NCI-H82 treated with DMSO at 0.1 percent for 48 hours (cell line): ENCODE data around the gene UTS2B.

Experiments
- DNase-seq: peaks from one replicate; lab custom pipeline; 2025; ENCODE audit not compliant: unreplicated experiment; lab: John Stamatoyannopoulos, UW

Gene UTS2B

GRCh38 chr3:191353022-191353777 lies 22.9 kb upstream of the UTS2B start:
- DNase-seq, result no peak

DNA sequence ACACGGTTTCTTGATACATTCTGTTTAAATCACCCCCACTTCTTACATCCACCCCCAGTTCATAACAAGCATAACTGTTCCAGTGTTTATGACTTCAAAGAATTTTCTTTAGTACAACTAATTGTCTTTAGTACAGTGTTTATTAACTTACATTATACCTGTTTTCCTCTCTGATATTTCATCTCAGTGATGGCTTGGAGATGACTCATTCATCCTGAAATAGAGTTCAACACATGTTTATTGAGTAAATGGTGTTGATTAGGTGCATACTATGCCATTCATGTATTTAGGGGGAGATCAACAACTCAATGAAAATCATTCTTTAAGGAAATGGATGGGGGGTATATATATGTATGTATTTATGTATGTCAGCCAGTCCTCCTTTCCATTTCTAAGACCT lies 21.7 kb upstream of the UTS2B start:
- DNase-seq, result no peak

- DNase-seq, result no peak
Observed at GRCh38 chr3:191350396-191351090, 20.2 kb upstream of the UTS2B start.

- DNase-seq, result no peak
Observed at GRCh38 chr3:191348098-191348497, 17.8 kb upstream of the UTS2B start.

DNA sequence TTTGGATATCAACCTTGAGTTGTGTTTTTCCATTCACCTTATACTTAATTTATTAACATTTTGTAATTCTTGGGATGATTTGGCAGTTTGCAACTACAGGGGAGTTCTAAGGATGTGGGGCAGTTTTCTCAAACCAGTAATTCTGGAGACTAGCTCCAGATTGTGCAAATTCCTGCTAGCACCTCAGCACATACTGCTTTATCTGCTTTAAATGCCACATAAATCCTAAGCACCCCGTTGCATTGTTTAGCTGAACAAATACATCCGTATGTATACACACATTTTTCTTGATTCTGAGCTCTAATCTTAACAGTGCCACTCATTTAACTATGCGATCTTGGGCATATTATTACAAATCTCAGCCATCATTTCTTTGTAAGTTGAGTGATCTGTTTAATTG lies 16.9 kb upstream of the UTS2B start:
- DNase-seq, result no peak

DNA sequence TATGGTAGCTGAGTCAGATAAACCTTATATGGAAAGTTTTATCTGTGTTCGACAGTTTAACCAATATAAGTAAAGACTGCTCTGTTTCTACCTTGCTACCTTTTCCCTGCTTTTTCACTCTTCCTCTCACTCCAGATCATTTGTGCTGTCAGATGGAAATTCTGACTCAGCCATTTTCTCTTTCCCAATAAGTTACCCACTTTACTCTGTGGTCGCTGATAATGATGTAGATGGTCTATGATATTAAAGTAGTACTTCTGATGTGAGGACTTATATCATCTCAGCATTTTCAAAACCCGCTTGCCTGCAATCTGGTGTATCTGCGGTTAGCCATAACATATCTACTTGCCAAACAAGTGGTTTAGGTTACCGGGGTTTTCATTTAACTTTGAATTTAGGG lies 15.0 kb upstream of the UTS2B start:
- no peak for DNase-seq

GRCh38 chr3:191343913-191344312 lies 13.6 kb upstream of the UTS2B start:
- no peak for DNase-seq

DNA sequence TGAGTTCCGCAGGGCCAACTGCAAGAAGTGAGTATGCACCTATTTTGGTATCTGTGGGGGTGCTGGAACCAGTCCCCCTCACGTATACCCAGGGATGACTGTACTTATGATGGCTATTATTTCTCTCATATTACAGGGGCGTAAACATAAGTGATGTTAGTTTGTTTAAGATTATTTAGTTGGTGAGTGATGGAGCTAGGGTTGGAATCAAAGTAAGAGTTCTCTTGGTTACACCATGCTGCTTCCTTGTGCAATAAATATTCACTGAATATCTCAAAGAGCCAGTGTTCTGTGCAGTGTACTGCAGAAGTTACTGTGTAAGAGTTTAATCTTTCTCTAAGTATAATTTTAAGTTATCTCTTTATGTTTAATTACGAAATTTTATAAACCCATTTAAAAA lies 12.8 kb upstream of the UTS2B start:
- no peak for DNase-seq

- no peak for DNase-seq
Observed at GRCh38 chr3:191342411-191342810, 12.1 kb upstream of the UTS2B start.

DNA sequence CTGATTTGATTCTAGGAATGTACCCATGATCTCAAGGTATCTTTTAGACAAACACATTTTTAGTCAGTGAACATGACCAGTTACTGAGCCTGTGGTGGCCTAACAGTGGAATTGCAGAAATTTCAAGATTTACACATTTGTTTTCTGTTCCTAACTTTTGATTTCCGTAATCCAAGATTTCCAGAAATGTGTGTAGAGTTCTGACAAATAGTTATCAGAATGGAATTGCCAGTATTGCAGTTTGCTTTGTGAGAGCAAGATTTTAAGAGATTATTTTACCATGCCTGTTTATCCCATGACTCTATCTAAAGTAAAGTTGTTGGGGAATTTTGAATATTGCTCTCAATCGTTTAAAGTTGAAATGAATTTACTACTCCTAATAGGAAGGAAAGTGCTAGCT lies 11.7 kb upstream of the UTS2B start:
- DNase-seq, result no peak

GRCh38 chr3:191340966-191341365 lies 10.6 kb upstream of the UTS2B start:
- no peak for DNase-seq

GRCh38 chr3:191340351-191340750 lies 10.0 kb upstream of the UTS2B start:
- no peak for DNase-seq

DNA sequence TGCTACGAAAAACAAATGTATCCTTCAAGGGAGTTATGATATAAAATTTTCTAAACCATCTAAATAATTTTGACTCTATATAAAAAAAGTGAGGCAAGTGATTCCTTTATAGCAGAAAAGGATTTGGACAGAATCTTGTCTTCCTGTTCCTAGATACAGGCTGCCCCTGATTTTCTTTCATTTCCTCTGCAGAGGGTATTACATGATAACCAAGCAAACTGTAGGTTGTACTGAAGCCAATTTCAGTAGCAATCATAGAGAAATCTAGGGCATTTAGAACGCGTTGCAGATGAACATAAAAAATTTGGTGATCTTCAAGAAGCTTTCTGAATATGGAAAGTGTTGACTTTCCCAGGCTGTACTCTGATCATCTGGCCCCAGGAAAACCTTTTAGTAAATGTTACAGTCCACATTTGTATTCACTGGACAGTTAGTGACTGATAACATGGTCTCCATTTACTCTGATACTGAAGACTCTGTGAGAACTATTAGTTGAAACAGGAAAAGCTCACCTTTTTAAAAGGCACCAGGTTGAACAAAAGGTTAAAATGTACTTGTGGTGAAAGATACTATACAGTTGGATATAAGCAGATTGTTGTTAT lies 9.1 kb upstream of the UTS2B start:
- no peak for DNase-seq

DNA sequence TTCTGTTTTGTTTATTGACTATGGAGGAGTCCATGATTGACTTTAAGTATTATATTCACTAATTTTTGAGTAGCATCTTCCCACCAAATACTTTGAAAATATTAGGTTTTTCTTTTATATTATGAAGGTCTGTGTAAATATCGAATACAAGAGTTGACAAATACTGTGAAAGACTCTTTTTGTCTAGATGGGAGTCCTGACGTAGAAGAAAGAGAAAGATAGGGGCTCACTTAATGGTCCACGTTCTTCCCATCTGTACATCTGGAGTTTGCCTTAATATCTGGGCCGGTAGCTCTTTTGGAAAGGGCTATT lies 7.8 kb upstream of the UTS2B start:
- no peak for DNase-seq

DNA sequence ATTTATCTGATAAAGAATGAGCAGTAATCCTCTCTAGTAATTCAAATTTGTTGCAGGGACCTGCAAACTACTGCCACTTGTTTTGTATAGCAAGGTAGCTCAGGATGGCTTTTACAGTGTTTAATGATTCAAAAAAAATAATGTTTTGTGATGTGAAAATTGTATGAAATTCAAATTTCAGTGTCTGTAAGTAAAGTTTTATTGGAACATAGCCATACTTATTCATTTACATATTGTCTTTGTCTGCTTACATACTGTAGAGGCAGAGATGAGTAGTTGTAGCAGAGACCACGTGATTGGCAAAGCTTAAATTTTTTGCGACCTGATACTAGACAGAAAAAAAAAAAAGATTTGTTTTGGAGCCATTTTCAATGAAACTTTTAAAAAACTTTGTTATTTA lies 6.5 kb upstream of the UTS2B start:
- DNase-seq, result no peak

DNA sequence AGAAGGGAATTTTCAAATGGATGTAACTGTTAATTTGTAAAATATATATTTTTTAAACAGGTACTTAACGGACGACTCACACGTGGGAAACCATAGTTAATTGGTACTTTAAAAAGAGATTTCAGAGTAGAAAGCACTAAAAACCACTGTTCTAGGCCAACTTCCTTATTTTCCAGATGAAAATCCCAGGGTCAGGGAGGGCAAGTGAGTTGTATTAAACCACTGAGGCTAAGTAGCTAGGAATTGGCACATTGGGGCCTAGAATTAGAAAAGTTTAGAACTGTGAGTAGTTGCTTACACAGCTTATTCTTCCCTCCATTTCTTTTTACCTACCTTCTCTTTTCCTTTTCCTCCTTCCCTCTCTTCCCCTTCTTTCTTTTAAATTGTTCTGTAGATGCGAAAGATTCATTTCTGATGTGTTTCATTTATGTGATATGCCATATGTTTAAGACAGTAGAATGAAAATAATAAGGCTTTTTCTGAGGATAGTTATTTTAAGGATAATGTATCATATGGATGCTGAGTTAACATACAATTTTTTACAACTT lies 4.1 kb upstream of the UTS2B start:
- DNase-seq, result no peak

DNA sequence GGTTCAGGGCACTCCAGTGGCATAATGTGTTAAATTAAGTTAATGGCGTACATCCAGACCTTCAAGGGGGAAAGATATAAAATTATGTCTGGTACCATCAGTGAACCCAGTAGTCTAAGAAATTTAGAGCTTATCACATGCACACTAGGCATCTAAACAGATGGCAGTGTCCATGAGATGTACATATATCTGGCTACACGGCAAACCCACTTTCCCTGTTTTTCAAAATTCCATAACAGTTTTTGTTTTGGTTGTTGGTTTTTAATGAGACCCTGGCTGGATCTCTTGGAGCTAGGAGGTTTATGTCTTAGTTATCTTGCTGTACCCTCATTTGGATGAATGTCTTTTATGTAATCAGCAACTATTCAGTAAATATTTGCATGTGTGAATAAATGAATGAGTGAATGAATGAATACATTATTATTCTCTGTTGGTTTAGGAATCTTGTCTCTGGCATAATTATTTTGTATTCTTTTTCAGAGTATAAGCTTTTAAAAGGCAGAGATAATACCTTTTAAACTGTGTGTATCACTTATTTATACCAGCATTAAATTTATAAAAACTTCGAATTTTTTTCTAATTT lies 3.1 kb upstream of the UTS2B start:
- DNase-seq, result no peak

GRCh38 chr3:191331388-191331787 lies 1.1 kb upstream of the UTS2B start:
- no peak for DNase-seq

- no peak for DNase-seq
Observed at GRCh38 chr3:191330530-191331048, 263 bp upstream of the UTS2B start.

DNA sequence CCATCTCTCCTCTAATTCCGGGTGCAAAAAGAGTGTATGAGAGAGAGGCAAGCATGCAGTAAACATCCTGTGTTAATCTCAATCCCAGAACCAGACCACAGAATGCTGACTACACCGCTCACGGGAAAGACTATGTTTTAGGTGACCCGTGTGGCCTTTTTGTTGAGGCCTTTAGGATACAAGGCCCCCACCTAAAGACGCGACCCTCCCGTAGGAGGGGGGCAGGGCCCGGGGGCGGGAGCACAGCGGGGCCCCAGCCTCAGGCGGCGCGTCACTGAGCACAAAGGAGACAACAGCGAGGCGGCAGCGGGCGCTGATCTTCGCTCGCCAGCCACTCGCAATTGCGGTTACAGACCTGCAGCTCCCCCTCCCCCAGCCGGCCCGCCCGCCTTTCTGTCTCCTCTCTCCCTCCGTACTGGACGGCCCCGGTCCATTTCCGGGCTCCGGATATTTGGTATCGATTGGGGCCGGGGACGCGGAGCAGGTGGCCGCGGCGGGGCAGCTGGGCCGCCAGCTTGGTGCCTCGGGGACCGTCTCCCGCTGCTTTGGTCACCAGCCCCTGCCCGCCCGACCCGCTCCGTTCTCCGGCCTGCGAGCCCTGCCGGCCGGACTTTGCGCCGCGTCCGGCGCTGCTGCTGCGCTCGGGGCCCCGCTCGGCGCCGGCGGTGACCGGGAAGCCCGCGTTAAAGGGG lies 1.2 kb downstream of the UTS2B start, which contains the start of gene CCDC50:
Gene CCDC50 (plus strand): TSS at position 433 of the 692 bp plus-strand sequence. CDS start 281 bp downstream, outside the sequence.
- DNase-seq, result peak; percentile 60

GRCh38 chr3:191328383-191328961 lies 1.9 kb downstream of the UTS2B start:
- DNase-seq, result no peak
